TTC549 (cell line): ENCODE data around the gene CFAP20DC.
"Not testable (repeated sequence)": the region's sequence is repeated elsewhere in the genome, so short reads cannot be mapped to it uniquely, and the experiment has no call there.

Source experiments
- FAIRE-seq: peaks from 2 replicates; lab custom pipeline; 2012; peaks lifted over from hg19 to GRCh38; lab: Jason Lieb, UNC

Gene CFAP20DC

DNA sequence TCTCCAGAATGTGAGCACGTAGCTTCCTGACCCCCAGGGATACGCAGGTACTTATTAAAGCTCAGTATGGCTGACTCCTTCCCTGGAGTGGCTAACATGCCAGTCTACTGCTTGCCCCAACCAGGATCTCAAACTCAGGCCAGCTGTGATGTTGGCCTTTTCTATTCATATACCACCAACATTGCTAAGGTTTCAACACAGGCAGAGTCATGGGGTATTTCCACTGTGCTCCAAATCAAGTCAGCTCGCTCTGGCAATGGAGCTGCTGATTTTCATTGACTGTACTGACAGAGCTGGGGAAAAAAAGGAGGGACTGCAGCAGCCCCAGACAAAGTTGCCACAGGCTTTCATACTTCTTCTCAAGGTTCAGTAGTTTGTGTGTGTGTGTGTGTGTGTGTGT lies 87.0 kb downstream of the CFAP20DC start:
- no peak for FAIRE-seq

DNA sequence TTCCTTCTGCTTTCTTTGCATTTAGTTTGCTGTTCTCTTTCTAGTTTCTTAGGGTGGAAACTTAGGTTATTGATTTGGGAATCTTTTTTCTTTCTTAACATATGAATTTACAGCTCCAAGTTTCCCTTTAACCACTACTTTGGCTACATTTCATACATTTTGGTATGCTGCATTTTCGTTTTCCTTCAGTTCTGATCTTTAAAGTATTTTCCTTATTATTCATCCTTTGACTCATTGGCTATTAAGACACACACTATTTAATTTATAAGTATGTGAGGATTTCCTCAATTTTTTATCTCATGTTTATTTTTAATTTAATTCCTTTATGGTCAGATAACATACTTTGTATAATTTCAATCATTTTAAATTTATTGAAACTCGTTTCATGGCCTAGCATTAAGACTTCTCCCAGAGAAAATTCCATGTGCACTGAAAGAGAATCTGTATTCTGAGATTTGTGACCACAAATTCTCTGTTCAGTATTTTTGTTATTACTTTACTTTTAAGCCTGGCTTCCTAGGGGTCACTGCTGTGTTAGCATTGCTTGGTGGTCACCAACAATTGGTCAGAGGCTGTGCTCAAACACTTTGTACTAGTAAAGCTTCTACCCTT lies 87.7 kb downstream of the CFAP20DC start:
- no peak for FAIRE-seq

DNA sequence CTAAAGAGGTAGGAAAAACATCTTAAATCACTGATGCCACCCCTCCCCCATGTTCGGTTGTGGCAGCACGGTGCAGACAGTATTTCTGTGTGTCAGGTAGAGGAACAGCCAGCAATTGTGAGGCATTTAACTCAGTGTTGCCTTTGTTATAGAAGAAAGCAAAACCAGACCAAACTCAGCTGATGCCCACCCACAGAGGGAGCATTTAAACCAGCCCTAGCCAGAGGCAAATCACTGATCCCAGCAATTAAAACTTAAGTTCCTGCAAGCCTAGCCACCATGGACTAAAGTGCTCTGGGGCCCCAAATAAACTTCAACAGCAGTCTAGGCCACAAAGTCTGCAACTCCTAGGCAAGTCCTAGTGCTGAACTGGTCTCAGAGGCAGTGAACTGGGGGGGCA lies 94.5 kb downstream of the CFAP20DC start:
- FAIRE-seq: no peak

DNA sequence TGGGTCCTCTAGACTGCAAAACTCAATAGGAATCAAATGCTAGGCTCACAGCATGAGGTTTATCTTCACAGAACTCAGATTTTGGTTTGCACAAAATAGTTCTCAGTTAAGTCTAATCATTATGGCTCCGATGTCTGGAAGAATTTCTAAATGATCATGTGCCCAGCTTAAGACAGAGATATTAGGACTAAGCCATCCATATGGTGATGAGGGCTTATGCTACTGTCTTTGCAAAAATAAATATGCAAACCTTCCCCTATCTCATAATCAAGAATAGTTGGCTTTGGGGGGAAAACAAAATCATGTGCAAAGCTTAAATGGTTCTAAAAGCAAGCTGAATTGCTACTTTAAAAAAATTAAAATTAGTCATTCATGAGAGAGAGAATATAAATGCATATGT lies 96.5 kb downstream of the CFAP20DC start:
- FAIRE-seq: no peak

DNA sequence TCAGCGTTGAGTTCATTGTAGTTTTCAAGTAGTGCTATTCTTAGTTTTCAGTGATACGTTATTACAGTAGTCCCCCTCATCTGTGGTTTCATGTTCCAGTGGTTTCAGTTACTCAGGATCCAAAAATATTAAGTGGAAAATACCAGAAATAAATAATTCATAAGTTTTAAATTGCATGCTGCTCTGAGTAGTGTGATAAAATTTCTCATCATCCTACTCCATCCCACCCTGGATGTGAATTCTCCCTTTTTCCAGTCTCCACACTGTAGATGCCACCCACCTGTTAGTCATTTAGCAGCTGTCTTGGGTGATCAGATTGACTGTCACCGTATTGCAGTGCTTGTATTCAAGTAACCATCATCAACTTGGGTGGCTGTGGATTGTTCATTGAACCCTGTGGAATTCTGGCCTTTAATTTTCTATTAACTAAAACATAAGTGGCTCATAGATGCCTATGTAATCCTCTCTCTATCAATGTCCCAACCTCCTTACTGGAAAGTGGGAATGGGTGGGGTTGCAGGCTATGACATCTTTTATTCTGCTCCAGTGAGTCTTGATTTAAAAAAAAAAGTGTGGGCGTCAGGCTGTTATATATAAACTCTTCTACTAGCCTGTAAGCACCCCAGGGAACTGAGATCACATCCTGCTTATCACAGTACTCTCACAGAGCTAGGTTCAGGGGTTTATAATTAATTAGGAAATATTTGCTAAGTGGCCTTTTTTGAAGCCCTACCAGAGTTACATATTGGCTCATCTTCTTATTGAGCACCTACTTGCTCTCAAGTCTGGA lies 97.5 kb downstream of the CFAP20DC start:
- FAIRE-seq: no peak

DNA sequence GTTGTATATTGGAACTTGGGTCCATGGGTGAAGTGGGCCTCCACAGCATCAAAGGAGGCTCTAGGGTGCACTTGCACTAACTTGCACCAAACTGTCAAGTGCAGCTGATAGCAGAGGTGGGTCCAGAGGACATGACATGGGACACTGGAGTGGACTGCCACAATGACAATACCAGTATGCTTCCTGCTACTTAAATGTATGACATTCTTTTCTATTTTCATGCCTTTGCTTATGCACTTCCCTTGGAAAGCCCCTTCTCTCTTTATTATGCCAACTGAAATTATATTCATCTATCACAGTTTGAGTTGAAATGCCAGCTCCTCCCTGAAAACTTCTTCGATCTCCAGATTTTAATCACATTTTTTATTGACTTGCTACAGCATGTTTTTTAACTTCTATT lies 101.8 kb downstream of the CFAP20DC start:
- FAIRE-seq: no peak

DNA sequence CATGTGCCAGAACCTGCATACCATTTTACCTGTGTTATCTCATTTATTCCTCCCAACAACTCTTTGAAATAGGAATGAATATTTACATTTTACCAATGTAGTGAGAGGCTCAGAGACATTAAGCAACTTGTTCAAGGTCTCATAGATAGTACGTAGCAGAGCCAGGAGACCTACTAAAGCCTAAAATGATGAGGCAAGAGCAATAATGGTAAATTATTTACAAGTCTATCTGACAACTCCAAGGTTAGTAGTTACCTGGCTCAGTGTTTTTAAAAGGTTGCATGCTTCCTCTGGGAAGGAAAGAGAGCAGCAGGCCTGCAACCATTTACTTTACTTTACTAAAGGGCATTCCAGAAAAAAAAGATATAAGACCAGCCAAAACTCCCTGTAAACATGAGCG lies 103.0 kb downstream of the CFAP20DC start:
- no peak for FAIRE-seq

DNA sequence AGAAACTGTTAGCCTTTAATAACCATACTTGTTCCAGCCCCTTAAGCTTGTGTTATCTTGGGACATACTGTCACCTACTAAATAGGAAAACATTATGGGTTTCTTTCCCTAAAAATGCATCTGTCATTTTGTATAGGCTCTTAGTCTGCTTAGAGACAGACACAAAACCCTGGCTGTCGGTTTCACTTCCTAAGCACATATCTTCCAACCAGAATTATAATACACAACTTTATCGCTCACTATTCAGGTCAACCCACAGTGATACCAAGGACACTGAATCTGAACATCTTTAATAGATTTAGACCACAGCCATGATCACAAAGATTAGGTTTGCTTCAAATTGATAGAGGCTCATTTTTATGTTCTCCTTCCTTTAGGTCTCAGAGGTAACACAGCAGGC lies 111.8 kb downstream of the CFAP20DC start:
- FAIRE-seq: no peak

DNA sequence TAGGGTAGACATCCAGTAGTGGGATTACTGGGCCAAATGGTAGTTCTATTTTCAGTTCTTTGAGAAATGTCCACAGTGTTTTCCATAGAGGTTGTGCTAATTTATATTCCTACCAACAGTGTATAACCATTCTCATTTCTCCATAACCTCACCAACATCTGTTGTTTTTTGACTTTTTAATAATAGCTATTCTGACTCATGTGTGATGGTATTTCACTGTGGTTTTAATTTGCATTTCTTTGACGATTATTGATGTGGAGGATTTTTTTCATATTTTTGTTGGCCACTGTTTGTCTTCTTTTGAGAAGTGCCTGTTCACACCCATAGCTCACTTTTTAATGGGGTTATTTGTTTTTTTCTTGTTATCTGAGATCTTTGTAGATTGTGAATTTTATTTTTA lies 125.2 kb downstream of the CFAP20DC start:
- FAIRE-seq: no peak

DNA sequence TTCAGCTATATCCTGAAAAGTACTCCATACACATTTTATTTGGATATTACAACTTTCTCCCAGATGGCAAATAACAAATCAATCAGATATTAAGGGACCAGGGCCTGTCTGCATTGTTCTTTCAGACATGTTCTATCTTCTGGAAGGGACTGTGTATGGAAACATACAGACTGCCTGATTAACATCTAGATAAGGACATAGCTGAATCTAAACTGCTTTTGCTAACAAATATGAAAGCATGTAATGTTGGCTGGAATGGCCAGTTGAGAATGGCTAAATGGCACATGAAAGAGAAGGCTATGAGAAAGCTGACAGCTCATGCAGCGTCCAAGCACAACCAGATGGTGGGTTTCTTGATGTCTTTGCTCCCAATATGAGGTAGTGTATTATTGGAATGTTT lies 149.4 kb downstream of the CFAP20DC start:
- FAIRE-seq: no peak

DNA sequence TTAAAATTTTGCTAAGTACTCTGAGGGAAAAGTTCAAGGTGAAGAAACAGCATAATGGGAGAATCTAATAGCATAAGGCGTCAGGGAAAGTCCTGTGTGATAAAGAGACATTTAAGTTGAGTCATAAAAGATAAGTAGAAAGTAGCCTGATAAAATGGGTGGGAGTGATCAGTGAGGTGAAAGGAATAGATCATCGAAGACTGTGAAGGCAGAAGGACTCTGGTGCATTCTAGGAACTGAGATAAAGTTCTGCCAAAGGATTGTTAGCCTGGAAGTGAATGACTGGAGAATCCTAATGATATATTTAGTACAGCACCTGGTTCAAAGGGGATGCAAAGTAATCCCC lies 149.9 kb downstream of the CFAP20DC start:
- no peak for FAIRE-seq

DNA sequence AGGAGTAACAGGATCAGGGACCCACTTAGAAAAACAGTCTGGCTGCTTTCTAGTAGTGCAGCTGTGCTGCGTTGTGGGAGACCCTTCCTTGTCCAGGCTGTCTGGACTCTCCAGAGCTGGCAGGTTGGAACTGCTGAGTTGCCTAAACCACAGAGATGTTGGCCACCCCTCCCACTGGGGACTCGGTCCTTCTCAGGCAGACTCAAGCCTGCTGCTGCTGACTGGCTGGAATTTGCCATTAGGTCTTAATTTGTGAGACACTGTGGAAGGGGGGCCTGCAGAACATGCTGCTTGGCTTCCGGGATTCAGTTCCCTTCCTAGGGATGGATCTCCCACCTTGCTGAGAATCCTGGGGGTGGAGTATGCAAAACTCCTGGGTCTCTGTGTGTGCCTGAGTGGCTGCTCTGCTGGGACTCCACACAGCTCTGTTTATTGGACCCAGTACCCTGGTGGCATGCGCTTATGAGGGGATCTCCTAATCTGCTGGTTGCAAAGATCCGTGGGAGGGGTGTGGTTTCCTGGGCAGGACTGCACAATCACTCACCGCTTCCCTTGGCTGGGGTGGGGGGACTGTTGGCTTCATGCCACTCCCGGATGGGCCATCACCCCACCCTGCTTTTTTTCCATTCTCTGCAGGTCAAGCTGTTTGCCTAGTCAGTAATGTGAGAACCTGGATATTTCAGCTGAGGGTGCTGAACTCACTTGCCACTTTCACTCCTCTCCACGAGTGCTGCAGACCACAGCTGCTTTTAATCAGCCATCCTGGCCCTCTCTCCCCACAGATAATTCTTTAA lies 150.5 kb downstream of the CFAP20DC start:
- no peak for FAIRE-seq

DNA sequence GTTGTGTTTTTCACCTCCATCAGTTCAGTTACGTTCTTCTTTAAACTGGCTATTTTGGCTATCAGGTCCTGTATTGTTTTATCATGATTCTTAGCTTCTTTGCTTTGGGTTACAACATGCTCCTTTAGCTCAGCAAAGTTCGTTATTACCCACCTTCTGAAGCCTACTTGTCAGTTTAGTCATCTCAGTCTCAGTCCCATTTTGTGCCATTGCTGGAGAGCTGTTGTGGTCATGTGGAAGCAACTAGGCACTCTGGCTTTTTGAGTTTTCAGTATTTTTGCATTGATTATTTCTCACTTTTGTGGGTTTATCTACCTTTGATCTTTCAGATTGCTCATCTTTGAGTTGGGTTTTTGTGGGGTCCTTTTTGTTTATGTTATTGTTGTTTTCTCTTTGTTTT lies 151.3 kb downstream of the CFAP20DC start:
- no peak for FAIRE-seq

DNA sequence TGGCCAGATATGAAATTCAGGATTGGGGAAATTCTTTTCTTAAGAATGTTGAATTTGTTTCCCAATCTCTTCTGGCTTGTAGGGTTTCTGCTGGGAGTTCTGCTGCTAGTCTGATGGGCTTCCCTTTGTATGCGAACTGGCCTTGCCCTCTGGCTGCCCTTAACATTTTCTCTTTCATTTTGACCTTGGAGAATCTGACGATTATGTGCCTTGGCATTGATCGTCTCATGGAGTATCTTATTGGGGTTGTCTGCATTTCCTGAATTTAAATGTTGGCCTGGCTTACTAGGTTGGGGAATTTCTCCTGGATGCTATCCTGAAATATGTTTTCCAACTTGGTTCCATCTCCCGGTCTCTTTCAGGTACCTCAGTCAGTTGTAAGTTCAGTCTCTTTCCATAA lies 152.2 kb downstream of the CFAP20DC start:
- no peak for FAIRE-seq

DNA sequence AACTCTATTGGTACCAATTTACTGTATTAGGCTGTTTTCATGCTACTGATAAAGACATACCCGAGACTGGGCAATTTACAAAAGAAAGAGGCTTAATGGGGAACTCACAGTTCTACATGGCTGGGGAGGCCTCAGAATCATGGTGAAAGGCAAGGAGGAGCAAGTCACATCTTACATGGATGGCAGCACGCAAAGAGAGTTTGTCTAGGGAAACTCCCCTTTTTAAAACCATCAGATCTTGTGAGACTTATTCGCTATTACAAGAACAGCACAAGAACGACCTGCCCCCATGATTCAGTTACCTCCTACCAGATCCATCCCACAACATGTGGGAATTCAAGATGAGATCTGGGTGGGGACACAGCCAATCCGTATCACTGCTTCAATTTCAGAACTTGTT lies 154.1 kb downstream of the CFAP20DC start:
- not testable (repeated sequence) for FAIRE-seq

DNA sequence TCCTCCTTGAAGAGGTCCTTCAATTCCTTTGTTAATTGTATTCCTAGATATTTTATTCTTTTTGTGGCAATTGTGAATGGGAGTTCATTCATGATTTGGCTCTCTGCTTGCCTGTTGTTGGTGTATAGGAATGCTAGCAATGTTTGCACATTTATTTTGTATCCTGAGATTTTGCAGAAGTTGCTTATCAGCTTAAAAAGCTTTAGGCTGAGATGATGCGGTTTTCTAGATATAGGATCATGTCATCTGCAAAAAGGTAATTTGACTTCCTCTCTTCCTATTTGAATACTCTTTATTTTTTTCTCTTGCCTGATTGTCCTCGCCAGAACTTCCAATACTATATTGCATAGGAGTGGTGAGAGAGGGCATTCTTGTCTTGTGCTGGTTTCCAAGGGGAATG lies 157.3 kb downstream of the CFAP20DC start:
- not testable (repeated sequence) for FAIRE-seq

DNA sequence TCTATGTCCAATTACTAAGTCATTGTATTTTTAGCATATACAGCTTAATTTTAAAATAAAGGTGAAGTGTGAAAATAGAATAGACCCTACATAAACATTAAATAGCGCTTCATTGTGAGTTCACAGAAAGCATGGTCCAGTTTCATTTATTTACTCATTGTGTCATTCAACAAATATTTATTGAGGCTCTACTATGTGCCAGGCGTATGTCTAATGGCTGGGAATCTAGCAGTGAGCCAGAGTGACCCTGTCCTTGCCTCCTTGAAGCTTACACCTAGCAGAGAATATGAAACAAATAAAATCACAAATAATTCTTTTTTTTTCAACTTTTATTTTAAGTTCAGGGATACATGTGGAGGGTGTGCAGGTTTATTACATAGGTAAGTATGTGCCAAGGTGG lies 161.7 kb downstream of the CFAP20DC start:
- FAIRE-seq: no peak

DNA sequence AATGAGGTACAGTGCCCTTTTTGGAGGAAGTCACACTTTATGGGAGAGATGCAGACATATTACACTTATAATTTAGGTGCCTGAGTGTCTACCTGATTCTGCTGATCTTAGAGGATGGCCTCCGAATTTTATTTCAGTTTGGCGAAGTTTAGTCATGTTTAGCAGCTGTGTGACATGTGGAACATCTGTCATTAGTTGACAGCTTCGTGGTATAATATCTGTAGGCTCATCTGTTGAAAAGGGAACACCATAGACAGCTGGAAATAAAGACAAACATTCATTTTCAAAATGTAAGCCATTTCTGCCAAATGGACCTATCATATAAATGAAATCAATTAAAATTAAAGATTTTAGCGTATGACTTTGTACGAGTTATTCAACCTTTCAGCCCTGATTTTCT lies 165.4 kb downstream of the CFAP20DC start:
- no peak for FAIRE-seq

DNA sequence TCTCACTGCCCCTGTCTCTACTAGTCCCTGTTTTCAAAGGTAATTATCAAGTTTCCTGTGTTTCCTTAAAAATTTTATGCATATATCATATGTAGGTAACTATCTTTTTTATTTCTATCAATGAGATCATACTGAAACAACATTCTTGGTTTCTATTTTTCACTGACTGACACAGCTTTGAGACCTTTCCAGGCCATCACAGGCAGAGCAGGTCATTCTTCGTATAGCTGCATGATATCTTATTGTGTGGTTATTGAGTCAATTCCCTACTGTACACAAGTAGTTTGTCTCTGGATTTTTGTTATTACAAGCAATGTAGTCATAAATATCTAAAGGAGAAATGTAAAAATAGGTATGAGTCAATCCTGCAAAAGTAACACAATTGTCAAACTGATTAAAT lies 169.6 kb downstream of the CFAP20DC start:
- no peak for FAIRE-seq

DNA sequence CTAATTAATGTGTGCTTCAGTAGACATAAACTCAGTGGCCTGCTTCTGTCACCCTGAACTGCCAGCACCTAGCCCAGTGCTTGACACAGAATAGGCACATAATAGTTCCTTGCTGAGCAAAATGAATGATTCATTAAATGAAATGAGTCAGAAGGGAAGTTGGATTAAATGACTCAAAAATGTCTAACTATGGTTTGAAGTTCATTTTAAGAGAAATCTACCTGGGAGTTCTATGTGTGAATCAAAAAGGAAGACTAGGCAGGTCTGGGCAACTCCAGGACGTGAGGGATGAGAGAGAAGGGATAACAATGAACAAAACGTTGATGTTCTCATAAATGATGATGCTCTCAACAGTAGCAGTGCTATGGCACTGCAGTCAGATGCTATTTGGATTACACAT lies 175.0 kb downstream of the CFAP20DC start:
- no peak for FAIRE-seq

DNA sequence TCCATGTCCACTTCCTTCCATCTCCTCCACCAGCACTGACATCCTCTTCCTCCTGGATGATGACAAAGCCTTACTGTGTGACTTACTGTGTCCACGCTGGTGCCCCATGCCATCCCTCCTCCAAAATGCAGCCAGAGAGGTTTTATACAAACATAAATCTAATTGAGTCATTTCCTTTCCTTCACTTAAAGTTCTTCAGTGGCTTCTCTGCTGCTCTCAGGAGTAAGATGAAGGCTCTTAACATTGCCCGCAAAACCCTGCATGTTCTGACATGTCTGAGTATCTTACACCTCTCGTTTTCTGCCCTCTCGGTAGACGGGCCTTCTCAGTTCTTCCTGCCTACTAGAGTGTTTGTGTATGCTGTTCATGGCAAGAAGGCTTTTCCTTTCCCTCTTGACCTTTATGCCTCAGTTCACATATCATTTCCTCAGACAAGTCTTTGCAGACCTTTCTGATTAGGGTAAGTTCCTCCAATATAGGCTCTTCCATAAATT lies 175.5 kb downstream of the CFAP20DC start:
- FAIRE-seq: no peak

DNA sequence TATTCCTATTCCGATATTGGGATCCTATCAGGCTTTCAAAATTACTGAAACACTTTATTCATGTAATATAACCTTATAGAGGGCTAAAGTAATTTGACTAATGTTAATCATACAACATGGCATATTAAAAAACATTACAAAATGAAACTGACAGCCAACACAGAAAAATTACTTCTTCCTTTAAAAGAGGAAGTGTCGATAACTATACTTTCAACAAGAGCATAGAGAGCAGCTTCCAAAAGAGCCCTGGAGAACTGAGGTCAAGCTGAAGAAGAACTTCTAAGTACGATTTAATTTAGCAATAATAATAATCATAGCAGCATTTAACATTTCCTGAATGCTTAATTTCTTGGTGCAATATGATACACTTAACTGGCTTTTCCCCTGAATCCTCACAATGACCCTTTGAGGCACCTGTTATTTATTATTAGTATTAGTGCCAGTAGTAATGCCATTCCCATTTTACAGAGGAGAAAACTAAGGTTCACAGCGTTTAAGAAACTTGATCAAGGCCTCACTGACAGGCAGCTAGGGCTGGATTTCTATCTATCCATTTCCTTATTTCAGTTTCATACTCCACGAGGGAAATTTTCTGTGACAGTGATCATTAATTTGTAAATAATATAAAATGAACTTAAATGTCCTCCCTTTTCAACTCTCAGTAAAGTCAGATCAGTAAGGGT lies 181.6 kb downstream of the CFAP20DC start:
- no peak for FAIRE-seq

DNA sequence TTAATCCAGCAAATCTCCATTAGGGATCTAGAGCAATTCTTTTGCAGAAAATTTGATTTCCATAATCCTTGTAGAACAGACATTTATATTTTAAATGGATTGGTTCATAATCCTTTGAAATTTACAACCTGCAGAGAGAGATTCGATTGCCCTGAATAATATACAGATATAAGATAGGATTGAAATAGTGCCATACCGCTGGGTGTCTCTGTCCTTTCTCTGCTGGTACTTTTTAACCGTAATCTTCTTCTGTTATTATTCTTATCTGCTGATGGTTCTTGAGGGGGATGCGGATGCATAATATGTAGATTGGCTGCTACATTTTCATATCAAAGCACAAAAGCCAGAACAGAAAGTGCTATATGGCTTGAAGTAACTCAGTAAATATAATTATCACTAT lies 182.2 kb downstream of the CFAP20DC start:
- no peak for FAIRE-seq
